Natural killer cell (primary cell): ENCODE data around the gene SELL. TPM values are rescaled to one million over a fixed set of nuclear protein-coding genes. Genes with fewer than 3 reads are reported as not detected.

Experiments
- ATAC-seq, 3 donors: fragments of 150-1000 bp in 2 of 3; fragments of 200-7000 bp in 1 of 3; cut with Tn5 transposase; 1 replicate in 1 of 3; 2 replicates in 2 of 3; pipeline ENCODE4 v1.10.0; 2021; ENCODE audit warnings: mild to moderate bottlenecking in 2 of 3, moderate library complexity in 2 of 3
- DNase-seq, 2 donors: peaks; one replicate each; pipeline versions ENCODE4 v3.0.0 to v3.0.0-alpha.2; 2013 to 2021; ENCODE audit warnings: mixed read lengths in 1 of 2
- H3K27ac ChIP-seq: one replicate; pipeline ENCODE4 v1.5.1; 2013; ENCODE audit warnings: mild to moderate bottlenecking, low read length
- H3K27me3 ChIP-seq: one replicate; pipeline ENCODE4 v1.6.1; 2013; ENCODE audit warnings: low read length; ENCODE audit not compliant: control insufficient read depth, insufficient read depth
- H3K36me3 ChIP-seq: one replicate; pipeline ENCODE4 v1.6.1; 2013; ENCODE audit warnings: low read length; ENCODE audit not compliant: control insufficient read depth, insufficient read depth
- H3K4me1 ChIP-seq: one replicate; pipeline ENCODE4 v1.6.1; 2013; ENCODE audit warnings: low read length; ENCODE audit not compliant: control insufficient read depth, insufficient read depth
- H3K4me3 ChIP-seq: one replicate; pipeline ENCODE4 v1.5.1; 2013; ENCODE audit warnings: low read length
- H3K9me3 ChIP-seq: one replicate; pipeline ENCODE4 v1.6.1; 2013; ENCODE audit warnings: low read length; ENCODE audit not compliant: control insufficient read depth, insufficient read depth
- H3K27ac Mint-ChIP-seq, 2 donors: one replicate each; pipeline ENCODE4 v1.8.0; 2022; ENCODE audit warnings: mild to moderate bottlenecking in 2 of 2, mixed read lengths in 2 of 2, moderate library complexity in 1 of 2
- H3K27me3 Mint-ChIP-seq, 2 donors: one replicate each; pipeline ENCODE4 v1.8.0; 2022; ENCODE audit warnings: low read depth in 2 of 2, mixed read lengths in 2 of 2
- H3K36me3 Mint-ChIP-seq: one replicate; pipeline ENCODE4 v1.8.0; 2022; ENCODE audit warnings: mixed read lengths
- H3K4me1 Mint-ChIP-seq, 2 donors: one replicate each; pipeline ENCODE4 v1.8.0; 2022; ENCODE audit warnings: mixed read lengths in 2 of 2
- H3K4me3 Mint-ChIP-seq: one replicate; pipeline ENCODE4 v1.8.0; 2022; ENCODE audit warnings: mild to moderate bottlenecking, moderate library complexity, mixed read lengths
- H3K9me3 Mint-ChIP-seq, 2 donors: one replicate each; pipeline ENCODE4 v1.8.0; 2022; ENCODE audit warnings: mixed read lengths in 2 of 2
- WGBS: methylation state at CpG from one replicate; pipeline ENCODE4 v1.1.7; 2013; ENCODE audit warnings: missing lambda C conversion rate; ENCODE audit not compliant: insufficient coverage; 5-methylcytosine and 5-hydroxymethylcytosine counted together
- intact Hi-C: fragments of 100-400 bp; cut with micrococcal nuclease; formaldehyde crosslinking; loops from one replicate; pipeline ENCODE4 v1.14.2; 2022
- total RNA-seq, 4 donors: library from RNA; stranded (reverse); fragments of 120-200 nt in 1 of 4; gene quantifications; one replicate each; pipeline versions ENCODE4 v1.2.3 to v1.2.4, GENCODE V29; 2013 to 2022
- TF ChIP-seq, protein P1 (sequence below): fragments of 200-600 bp; IDR thresholded peaks from one replicate; pipeline ENCODE4 v1.8.0; 2022; ENCODE audit warnings: antibody characterized with exemption

Gene SELL
- total RNA-seq, 3 donors from 2014 or later (not counting 1 experiment from before 2014, with no cell fraction given) = 149 to 190 (median 165) TPM

DNA sequence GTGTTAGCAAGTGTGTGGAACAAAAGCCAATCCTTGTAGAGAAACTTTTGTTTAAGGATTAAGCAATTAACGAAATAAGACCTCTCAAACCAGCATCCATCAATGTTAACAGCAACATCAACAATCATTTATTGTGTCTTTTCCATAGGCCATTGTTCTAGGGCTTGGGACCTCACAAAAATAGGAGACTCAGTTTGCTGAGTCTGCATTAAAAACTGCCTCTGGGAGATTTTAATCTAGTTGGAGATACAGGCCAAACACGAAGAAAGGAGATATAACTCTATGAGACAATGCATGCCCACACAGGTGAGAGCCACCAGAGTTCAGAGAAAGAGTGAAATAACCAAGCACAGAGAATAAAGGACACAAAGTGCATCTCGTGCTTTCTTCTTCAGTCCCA is 67.1 kb downstream of the SELL start:
- no peak overlapping the region for H3K4me3 ChIP-seq
- no peaks in the 10 kb centered on the region for H3K27me3 ChIP-seq
- Mint-ChIP-seq H3K4me1 (peaks cover 29 to 35% of the 10 kb centered on the region in 2 donors), H3K36me3 (no peaks in the 10 kb centered on the region), H3K27me3 (no peaks in the 10 kb centered on the region), H3K9me3 (no peaks in the 10 kb centered on the region), H3K27ac (no peak overlapping the region), H3K4me3 (no peak overlapping the region)
- no peaks in the 10 kb centered on the region for H3K36me3 ChIP-seq
- DNase-seq = no peak
- H3K9me3 ChIP-seq = no peaks in the 10 kb centered on the region
- no peak overlapping the region for H3K27ac ChIP-seq
- WGBS = 96% methylated on average over 3 of the region's 3 CpGs
- peaks cover 4% of the 10 kb centered on the region for H3K4me1 ChIP-seq
- ATAC-seq = no peak
- TF ChIP-seq, protein P1, sequence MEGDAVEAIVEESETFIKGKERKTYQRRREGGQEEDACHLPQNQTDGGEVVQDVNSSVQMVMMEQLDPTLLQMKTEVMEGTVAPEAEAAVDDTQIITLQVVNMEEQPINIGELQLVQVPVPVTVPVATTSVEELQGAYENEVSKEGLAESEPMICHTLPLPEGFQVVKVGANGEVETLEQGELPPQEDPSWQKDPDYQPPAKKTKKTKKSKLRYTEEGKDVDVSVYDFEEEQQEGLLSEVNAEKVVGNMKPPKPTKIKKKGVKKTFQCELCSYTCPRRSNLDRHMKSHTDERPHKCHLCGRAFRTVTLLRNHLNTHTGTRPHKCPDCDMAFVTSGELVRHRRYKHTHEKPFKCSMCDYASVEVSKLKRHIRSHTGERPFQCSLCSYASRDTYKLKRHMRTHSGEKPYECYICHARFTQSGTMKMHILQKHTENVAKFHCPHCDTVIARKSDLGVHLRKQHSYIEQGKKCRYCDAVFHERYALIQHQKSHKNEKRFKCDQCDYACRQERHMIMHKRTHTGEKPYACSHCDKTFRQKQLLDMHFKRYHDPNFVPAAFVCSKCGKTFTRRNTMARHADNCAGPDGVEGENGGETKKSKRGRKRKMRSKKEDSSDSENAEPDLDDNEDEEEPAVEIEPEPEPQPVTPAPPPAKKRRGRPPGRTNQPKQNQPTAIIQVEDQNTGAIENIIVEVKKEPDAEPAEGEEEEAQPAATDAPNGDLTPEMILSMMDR = no peak
- intact Hi-C loops = no loop called here

Other genes with a start within 250 kb of the SELL start
- 1 to 10 TPM; 5.0 to 6.3 (median 5.3) TPM for gene SLC19A2, start 225.7 kb downstream of the SELL start, total RNA-seq
- gene F5, start 125.1 kb downstream of the SELL start, total RNA-seq = 1 to 10 TPM in 1 of 3 donors, under 1 TPM in 2; 0.02 to 1.7 (median 0.45) TPM
- gene SELP, start 81.5 kb downstream of the SELL start, total RNA-seq = 1 to 10 TPM; 1.5 to 5.4 (median 2.5) TPM
- gene SELE, start 22.5 kb upstream of the SELL start, total RNA-seq = not detected
- gene METTL18, start 83.3 kb upstream of the SELL start, total RNA-seq = 1 to 10 TPM; 4.9 to 10.0 (median 7.2) TPM
- 10 to 100 TPM in 1 of 3 donors, 1 to 10 TPM in 2; 6.0 to 12.3 (median 7.0) TPM for gene SCYL3, start 182.3 kb upstream of the SELL start, total RNA-seq